Neural crest cell (in vitro differentiated cells): Measurements from ENCODE around the gene TSPYL1. TPM values are rescaled to one million over a fixed set of nuclear protein-coding genes. Genes with fewer than 3 reads are reported as not detected.

ENCODE experiments used
- DNase-seq: peaks from one replicate; pipeline ENCODE4 v3.0.0; 2021; ENCODE audit warnings: low read depth, mixed read lengths, low spot score
- H3K27ac Mint-ChIP-seq: one replicate; pipeline ENCODE4 v1.8.0; 2021; ENCODE audit warnings: mild to moderate bottlenecking, mixed read lengths; ENCODE audit not compliant: unreplicated experiment
- H3K27me3 Mint-ChIP-seq: 2 replicates; pipeline ENCODE4 v1.8.0; 2021; ENCODE audit warnings: low read depth, mild to moderate bottlenecking, mixed read lengths
- H3K36me3 Mint-ChIP-seq: 2 replicates; pipeline ENCODE4 v1.8.0; 2021; ENCODE audit warnings: low read depth, mild to moderate bottlenecking, mixed read lengths
- H3K4me1 Mint-ChIP-seq: 2 replicates; pipeline ENCODE4 v1.8.0; 2021; ENCODE audit warnings: mixed read lengths
- H3K4me3 Mint-ChIP-seq: one replicate; pipeline ENCODE4 v1.8.0; 2021; ENCODE audit warnings: mild to moderate bottlenecking, mixed read lengths
- H3K9me3 Mint-ChIP-seq: 2 replicates; pipeline ENCODE4 v1.8.0; 2021; ENCODE audit warnings: mixed read lengths
- total RNA-seq: library from RNA; stranded (reverse); gene quantifications from 2 replicates; pipeline ENCODE4 v1.2.1, GENCODE V29; 2021
- TF ChIP-seq, protein P1 (sequence below): fragments of 200-600 bp; sonication (generic); conservative IDR thresholded peaks from 2 replicates; pipeline ENCODE4 v1.5.0; 2021; ENCODE audit warnings: antibody characterized with exemption, mild to moderate bottlenecking

TSPYL1 gene
- total RNA-seq, 1 donor from 2014 or later, result 57.7 TPM

DNA sequence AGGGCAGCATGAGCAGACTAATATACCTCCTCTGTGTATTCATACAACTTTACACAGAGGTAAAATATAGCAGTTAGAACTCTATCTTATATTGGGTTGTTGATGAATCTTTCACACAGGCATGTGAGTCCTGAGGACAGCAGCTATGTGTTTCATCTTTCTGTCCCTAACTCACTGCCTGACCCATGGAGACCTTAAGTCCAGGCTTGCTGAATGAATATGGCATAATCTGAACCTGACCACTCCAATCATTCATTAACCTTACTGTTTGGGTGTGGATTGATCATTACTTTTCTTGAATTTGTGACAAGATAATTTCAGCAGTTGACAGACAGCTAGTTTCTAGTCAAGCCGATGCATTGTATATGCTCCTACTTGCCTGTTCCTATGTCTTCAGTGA is 27.3 kb upstream of the TSPYL1 start:
- no peaks in the 10 kb centered on the region for H3K27me3 Mint-ChIP-seq
- H3K9me3 Mint-ChIP-seq, result peaks cover 6% of the 10 kb centered on the region
- DNase-seq, result no peak
- H3K4me1 Mint-ChIP-seq, result no peaks in the 10 kb centered on the region
- H3K4me3 Mint-ChIP-seq, result no peak overlapping the region
- TF ChIP-seq, protein P1, sequence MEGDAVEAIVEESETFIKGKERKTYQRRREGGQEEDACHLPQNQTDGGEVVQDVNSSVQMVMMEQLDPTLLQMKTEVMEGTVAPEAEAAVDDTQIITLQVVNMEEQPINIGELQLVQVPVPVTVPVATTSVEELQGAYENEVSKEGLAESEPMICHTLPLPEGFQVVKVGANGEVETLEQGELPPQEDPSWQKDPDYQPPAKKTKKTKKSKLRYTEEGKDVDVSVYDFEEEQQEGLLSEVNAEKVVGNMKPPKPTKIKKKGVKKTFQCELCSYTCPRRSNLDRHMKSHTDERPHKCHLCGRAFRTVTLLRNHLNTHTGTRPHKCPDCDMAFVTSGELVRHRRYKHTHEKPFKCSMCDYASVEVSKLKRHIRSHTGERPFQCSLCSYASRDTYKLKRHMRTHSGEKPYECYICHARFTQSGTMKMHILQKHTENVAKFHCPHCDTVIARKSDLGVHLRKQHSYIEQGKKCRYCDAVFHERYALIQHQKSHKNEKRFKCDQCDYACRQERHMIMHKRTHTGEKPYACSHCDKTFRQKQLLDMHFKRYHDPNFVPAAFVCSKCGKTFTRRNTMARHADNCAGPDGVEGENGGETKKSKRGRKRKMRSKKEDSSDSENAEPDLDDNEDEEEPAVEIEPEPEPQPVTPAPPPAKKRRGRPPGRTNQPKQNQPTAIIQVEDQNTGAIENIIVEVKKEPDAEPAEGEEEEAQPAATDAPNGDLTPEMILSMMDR, result no peak
- no peak overlapping the region for H3K27ac Mint-ChIP-seq
- H3K36me3 Mint-ChIP-seq, result peaks cover 7% of the 10 kb centered on the region

DNA sequence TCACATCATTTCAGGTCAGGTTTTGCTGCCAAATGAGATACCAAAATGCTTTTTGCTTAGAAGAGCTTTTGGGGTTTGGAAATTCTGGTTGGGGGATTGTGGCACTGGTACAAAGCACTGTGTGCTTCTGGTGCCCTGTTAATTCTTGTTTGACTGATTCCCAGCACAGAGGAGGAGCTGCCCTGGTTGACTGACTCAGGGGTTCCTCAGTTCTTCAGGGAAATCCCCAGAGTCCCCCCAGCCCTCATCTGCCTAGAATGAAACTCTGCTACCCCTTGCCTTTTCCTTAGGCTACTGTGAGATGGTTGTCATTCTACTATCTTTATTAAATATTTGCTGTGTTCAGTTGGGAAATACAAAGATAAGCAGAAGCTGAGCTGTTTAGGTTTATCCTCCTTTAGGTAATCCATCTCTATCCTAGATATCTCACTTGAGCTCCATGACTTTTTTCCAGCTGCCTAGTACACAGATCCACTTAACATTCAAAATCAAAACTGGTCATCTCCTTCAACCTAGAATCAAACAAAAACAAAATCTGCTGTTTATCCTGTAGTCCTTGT is 24.9 kb upstream of the TSPYL1 start:
- Mint-ChIP-seq H3K27ac (no peak overlapping the region), H3K9me3 (no peaks in the 10 kb centered on the region), H3K4me3 (no peak overlapping the region), H3K4me1 (peaks cover 16% of the 10 kb centered on the region), H3K27me3 (no peaks in the 10 kb centered on the region), H3K36me3 (no peaks in the 10 kb centered on the region)
- DNase-seq, result no peak
- TF ChIP-seq, protein P1, result no peak

DNA sequence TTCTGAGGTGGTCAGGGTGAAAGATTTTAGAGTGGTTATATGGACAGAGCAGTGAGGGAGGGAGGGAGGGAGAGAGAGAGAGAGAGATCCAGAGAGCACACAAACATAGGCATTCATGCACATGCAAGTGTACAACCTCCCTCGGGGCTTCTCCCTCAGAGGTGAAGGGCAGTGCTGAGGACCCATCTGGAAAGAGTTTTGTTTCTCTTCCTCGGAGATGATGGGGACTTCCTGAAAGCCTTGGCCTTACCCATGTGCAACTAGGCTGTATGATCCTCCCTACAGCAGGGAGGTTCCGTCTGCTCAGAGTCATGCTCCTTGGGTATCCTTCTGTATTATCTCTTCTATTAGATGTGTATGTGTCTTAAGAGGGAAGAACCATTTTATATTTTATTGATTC is 21.4 kb upstream of the TSPYL1 start:
- Mint-ChIP-seq H3K27ac (no peak overlapping the region), H3K9me3 (peaks cover 4% of the 10 kb centered on the region), H3K27me3 (no peaks in the 10 kb centered on the region), H3K4me1 (peaks cover 16% of the 10 kb centered on the region), H3K36me3 (peaks cover 3% of the 10 kb centered on the region), H3K4me3 (no peak overlapping the region)
- no peak for DNase-seq
- TF ChIP-seq, protein P1, result no peak

DNA sequence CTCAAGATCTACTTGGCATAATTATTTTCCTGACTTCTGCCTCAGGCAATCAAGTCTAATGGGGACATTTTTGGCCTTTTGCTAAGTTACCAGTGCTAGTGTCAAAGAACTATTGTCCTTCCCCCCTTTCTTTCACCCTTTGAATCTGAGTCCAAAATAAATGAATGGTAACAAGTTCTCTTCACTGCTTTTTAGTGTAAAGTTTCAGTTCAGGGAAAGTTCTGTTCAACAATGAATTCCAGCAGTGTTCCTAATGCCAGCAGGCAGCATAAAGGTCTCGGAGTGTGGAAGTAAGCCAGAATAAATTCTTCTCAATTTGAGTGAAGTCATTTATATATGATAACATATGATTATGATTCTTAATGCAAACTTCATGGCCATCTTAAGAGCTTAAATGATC is 20.8 kb upstream of the TSPYL1 start:
- H3K27me3 Mint-ChIP-seq, result no peaks in the 10 kb centered on the region
- peaks cover 4% of the 10 kb centered on the region for H3K9me3 Mint-ChIP-seq
- no peak overlapping the region for H3K4me3 Mint-ChIP-seq
- peaks cover 3% of the 10 kb centered on the region for H3K36me3 Mint-ChIP-seq
- no peak for DNase-seq
- peaks cover 16% of the 10 kb centered on the region for H3K4me1 Mint-ChIP-seq
- TF ChIP-seq, protein P1, result no peak
- H3K27ac Mint-ChIP-seq, result no peak overlapping the region

DNA sequence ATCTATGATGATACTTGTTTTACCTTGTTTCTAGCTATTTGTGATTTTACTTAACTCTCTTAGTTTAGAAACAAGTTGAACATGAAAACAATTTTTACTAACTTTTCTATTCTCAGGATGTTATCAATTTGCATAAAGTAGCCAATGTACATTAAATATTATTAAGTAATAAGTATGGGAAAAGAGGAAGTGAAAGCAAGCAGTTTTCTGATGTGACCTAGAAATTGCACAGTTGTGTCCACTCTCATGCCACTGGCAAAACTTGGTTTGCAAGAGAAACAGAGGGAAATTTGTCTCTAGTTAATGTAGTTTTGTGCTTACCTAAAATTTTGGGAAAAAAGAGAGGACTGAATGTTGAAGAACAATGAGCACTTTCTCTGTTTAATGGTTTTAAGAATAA is 19.2 kb upstream of the TSPYL1 start:
- peaks cover 6% of the 10 kb centered on the region for H3K36me3 Mint-ChIP-seq
- no peak overlapping the region for H3K4me3 Mint-ChIP-seq
- H3K27ac Mint-ChIP-seq, result no peak overlapping the region
- no peaks in the 10 kb centered on the region for H3K27me3 Mint-ChIP-seq
- TF ChIP-seq, protein P1, result no peak
- DNase-seq, result no peak
- H3K4me1 Mint-ChIP-seq, result peaks cover 16% of the 10 kb centered on the region
- peaks cover 4% of the 10 kb centered on the region for H3K9me3 Mint-ChIP-seq
